Fibroblast of lung (primary cell): ENCODE measurements around the gene DNAJC6. TPM values are rescaled to one million over a fixed set of nuclear protein-coding genes. Genes with fewer than 3 reads are reported as not detected.

Experiments
- DNase-seq, 2 donors: peaks; one replicate each; pipeline versions ENCODE4 v3.0.0 to v3.0.0-alpha.2; 2010; ENCODE audit warnings: low read depth in 2 of 2
- H2AFZ ChIP-seq: 2 replicates; pipeline ENCODE4 v1.5.1; 2012; ENCODE audit warnings: low read length, control low read depth, inconsistent platforms
- H3K27ac ChIP-seq: 2 replicates; pipeline ENCODE4 v1.5.1; 2011; ENCODE audit warnings: low read length, control low read depth; ENCODE audit not compliant: insufficient read depth
- H3K27me3 ChIP-seq: 2 replicates; pipeline ENCODE4 v1.5.1; 2011; ENCODE audit warnings: mild to moderate bottlenecking, low read length; ENCODE audit not compliant: control insufficient read depth, insufficient read depth
- H3K36me3 ChIP-seq: 2 replicates; pipeline ENCODE4 v1.5.1; 2011; ENCODE audit warnings: low read length; ENCODE audit not compliant: control insufficient read depth, insufficient read depth
- H3K4me1 ChIP-seq: 2 replicates; pipeline ENCODE4 v1.5.1; 2011; ENCODE audit warnings: low read length; ENCODE audit not compliant: control insufficient read depth, insufficient read depth; ENCODE audit errors: extremely low read depth
- H3K4me2 ChIP-seq: 2 replicates; pipeline ENCODE4 v1.5.1; 2011; ENCODE audit warnings: low read length, control low read depth; ENCODE audit not compliant: insufficient read depth; ENCODE audit errors: extremely low read depth
- H3K4me3 ChIP-seq, 4 experiments: fragments of 200-600 bp in 1 of 4; sonication (generic) in 1 of 4; replicated peaks in 1 of 4; 2 replicates each; pipeline ENCODE4 v1.5.1; 2011 to 2016; ENCODE audit warnings: low read length in 4 of 4, low read depth in 3 of 4, mild to moderate bottlenecking in 3 of 4, control low read depth in 2 of 4, inconsistent platforms in 1 of 4, mixed read lengths in 1 of 4; ENCODE audit not compliant: insufficient read depth in 1 of 4; ENCODE audit errors: control extremely low read depth in 1 of 4
- H3K79me2 ChIP-seq: 2 replicates; pipeline ENCODE4 v1.5.1; 2012; ENCODE audit warnings: mild to moderate bottlenecking, low read length, inconsistent platforms; ENCODE audit not compliant: control insufficient read depth, insufficient read depth
- H3K9ac ChIP-seq: 2 replicates; pipeline ENCODE4 v1.5.1; 2011; ENCODE audit warnings: mild to moderate bottlenecking, low read length, control low read depth; ENCODE audit not compliant: insufficient read depth
- H3K9me3 ChIP-seq: 2 replicates; pipeline ENCODE4 v1.5.1; 2012; ENCODE audit warnings: low read depth, low read length; ENCODE audit not compliant: control insufficient read depth, insufficient read depth
- H4K20me1 ChIP-seq: 2 replicates; pipeline ENCODE4 v1.5.1; 2011; ENCODE audit warnings: low read length; ENCODE audit not compliant: control insufficient read depth, insufficient read depth; ENCODE audit errors: extremely low read depth
- EZH2 ChIP-seq: IDR thresholded peaks from 2 replicates; pipeline ENCODE4 v1.5.1; 2012; ENCODE audit warnings: low read length, control low read depth, mild to moderate bottlenecking; ENCODE audit errors: missing control alignments
- polyA plus RNA-seq, 2 donors: library from polyadenylated mRNA; depleted of rRNA in 1 of 2; stranded (reverse) in 1 of 2; unstranded in 1 of 2; fragments of >200 nt; gene quantifications; 2 replicates each; pipeline ENCODE4 v1.2.1, GENCODE V29; 2011 to 2012; ENCODE audit warnings: missing spikeins in 1 of 2
- total RNA-seq: library from RNA; depleted of rRNA; stranded (reverse); fragments of >200 nt; gene quantifications from 2 replicates; pipeline ENCODE4 v1.2.1, GENCODE V29; 2014
- TF ChIP-seq, protein P1 (sequence below), 2 donors: IDR thresholded peaks in 1 of 2; conservative IDR thresholded peaks in 1 of 2; 1 replicate in 1 of 2; 2 replicates in 1 of 2; pipeline ENCODE4 v1.5.1; 2011 to 2012; ENCODE audit warnings: low read length in 2 of 2, control low read depth in 1 of 2, inconsistent platforms in 1 of 2, low read depth in 1 of 2, mild to moderate bottlenecking in 1 of 2

DNAJC6 gene
- total and polyA plus RNA-seq, 2 donors (not counting 1 experiment from before 2014, with no cell fraction given), result 0.33 to 0.98 TPM

DNA sequence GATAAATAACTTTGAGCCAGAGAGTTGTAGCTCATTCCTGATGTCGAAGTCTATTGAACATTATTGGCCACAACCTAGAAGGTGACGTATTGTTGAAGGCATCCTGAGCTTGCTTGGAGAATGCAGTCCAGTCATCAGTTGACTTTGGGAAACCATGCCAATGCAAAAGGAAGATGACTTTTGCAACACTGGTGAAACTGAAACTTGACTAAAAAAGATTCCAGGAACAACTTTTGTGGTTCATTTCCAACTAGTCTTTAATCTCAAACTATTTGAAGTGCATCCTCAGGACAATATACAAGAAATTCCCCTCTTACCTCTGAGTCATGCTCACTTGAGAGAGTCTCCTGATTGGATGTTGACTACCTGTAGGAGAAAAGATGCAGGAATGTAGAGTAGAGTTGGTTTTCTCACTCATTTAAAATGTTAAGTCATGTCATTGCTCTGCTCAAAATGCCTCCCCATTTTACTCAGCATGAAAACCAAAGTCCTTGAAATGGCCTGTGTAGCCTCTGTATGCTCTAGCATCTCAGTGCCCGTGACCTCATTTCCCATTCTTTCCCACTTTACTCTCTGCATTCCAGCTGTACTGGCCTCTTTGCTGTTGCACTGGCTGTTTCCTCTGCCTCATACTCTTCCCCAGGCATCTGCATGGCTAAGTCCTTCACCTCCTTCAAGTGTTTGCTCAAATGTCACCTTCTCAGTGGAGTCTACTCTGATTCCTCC, 86.7 kb downstream of the DNAJC6 start:
- TF ChIP-seq EZH2, result no peak
- TF ChIP-seq, protein P1, sequence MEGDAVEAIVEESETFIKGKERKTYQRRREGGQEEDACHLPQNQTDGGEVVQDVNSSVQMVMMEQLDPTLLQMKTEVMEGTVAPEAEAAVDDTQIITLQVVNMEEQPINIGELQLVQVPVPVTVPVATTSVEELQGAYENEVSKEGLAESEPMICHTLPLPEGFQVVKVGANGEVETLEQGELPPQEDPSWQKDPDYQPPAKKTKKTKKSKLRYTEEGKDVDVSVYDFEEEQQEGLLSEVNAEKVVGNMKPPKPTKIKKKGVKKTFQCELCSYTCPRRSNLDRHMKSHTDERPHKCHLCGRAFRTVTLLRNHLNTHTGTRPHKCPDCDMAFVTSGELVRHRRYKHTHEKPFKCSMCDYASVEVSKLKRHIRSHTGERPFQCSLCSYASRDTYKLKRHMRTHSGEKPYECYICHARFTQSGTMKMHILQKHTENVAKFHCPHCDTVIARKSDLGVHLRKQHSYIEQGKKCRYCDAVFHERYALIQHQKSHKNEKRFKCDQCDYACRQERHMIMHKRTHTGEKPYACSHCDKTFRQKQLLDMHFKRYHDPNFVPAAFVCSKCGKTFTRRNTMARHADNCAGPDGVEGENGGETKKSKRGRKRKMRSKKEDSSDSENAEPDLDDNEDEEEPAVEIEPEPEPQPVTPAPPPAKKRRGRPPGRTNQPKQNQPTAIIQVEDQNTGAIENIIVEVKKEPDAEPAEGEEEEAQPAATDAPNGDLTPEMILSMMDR (conservative IDR thresholded peaks at IDR 0.05 in 1 of 2, IDR thresholded peaks at IDR 0.05 in 1 of 2; ENCODE audit: low read depth in 1 of 2, low read length in 2 of 2), result no peak
- H3K27ac ChIP-seq, result no peak overlapping the region

DNA sequence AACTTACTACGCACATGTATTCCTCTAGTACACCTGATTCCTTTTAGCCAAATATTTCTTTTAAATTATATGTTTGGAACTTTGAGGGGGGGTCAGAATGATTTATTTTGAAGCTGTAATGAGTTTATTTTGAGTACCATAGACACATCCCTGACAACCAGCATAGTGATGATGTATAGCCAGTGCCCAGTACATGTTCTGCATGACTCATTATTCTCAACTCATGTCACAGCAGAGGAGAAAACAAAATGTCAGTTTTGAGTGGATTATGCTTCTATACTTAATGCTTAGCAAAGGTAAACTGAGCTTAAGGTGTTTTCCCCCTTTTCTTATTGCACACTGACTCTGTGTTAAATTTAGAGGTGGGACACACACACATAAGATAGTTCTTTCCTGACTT, 88.7 kb downstream of the DNAJC6 start:
- Histone ChIP-seq H3K9ac (no peak overlapping the region), H3K27ac (no peak overlapping the region), H4K20me1 (no peaks in the 10 kb centered on the region), H3K27me3 (no peaks in the 10 kb centered on the region), H2AFZ (no peak overlapping the region), H3K4me2 (no peak overlapping the region), H3K4me1 (no peaks in the 10 kb centered on the region), H3K9me3 (no peaks in the 10 kb centered on the region), H3K36me3 (no peaks in the 10 kb centered on the region), H3K4me3 (no peak overlapping the region), H3K79me2 (no peaks in the 10 kb centered on the region)
- no peak for TF ChIP-seq EZH2
- TF ChIP-seq, protein P1 (conservative IDR thresholded peaks at IDR 0.05 in 1 of 2, IDR thresholded peaks at IDR 0.05 in 1 of 2; ENCODE audit: low read depth in 1 of 2, low read length in 2 of 2), result no peak
- DNase-seq, result no peak

More for the DNA sequence above, 86.7 kb downstream of the DNAJC6 start:
- Histone ChIP-seq H3K4me3 (no peak overlapping the region), H3K79me2 (no peaks in the 10 kb centered on the region), H4K20me1 (no peaks in the 10 kb centered on the region), H3K9ac (no peak overlapping the region), H3K4me2 (no peak overlapping the region), H3K36me3 (no peaks in the 10 kb centered on the region), H3K4me1 (no peaks in the 10 kb centered on the region), H3K27me3 (no peaks in the 10 kb centered on the region), H3K9me3 (no peaks in the 10 kb centered on the region), H2AFZ (no peak overlapping the region)
- DNase-seq, result peak in 1 of 2 donors; percentile 85

DNA sequence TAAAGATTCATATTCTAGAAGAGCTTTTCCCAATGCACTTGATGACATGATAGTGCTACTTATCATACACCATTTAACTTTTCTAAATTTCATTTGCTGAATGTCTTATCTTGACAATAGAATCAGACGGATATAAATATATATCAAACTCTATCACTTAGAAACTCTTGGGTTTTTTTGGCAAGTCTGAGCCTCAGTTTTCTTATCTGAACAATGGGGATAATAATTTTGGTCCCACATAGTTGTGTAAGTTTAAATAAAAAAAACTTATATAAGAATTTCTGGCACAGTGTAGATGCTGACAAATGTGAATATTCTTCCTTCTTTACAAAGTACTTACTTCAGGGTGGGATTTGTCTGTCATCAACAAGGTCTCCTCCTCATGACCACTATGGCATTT, 89.7 kb downstream of the DNAJC6 start:
- Histone ChIP-seq H3K36me3 (no peaks in the 10 kb centered on the region), H2AFZ (no peak overlapping the region), H4K20me1 (no peaks in the 10 kb centered on the region), H3K4me1 (no peaks in the 10 kb centered on the region), H3K4me2 (no peak overlapping the region), H3K9me3 (no peaks in the 10 kb centered on the region), H3K79me2 (no peaks in the 10 kb centered on the region), H3K27me3 (no peaks in the 10 kb centered on the region), H3K27ac (no peak overlapping the region), H3K9ac (no peak overlapping the region), H3K4me3 (no peak overlapping the region)
- TF ChIP-seq EZH2, result no peak
- TF ChIP-seq, protein P1 (conservative IDR thresholded peaks at IDR 0.05 in 1 of 2, IDR thresholded peaks at IDR 0.05 in 1 of 2; ENCODE audit: low read depth in 1 of 2, low read length in 2 of 2), result no peak
- no peak for DNase-seq
